HepG2 (cell line): ENCODE results near the gene FRMD4B. TPM values are rescaled to one million over a fixed set of nuclear protein-coding genes. Genes with fewer than 3 reads are reported as not detected.

Experiments
- ATAC-seq: fragments of 200-7000 bp; cut with Tn5 transposase; 3 replicates; pipeline ENCODE4 v1.9.1; 2020; ENCODE audit warnings: mild to moderate bottlenecking, moderate library complexity
- BruUV-seq: library from RNA; stranded (reverse); fragments of 400-500 nt; replicated peaks from 2 replicates; lab custom pipeline; 2021; lab: Mats Ljungman, UMichigan
- CTCF ChIA-PET: fragments of 300-600 bp; formaldehyde crosslinking; extraction: SDS; loops from one replicate; lab custom pipeline; 2021; ENCODE audit warnings: low total read pairs, inconsistent platforms, low intra/inter-chr PET ratio; lab: Yijun Ruan, JAX
- POLR2A ChIA-PET: fragments of 350-600 bp; sonication (Branson Sonifier 250); formaldehyde crosslinking; loops from one replicate; lab custom pipeline; 2020; ENCODE audit warnings: antibody characterized with exemption, inconsistent platforms; lab: Yijun Ruan, JAX
- DNase-seq: peaks from one replicate; pipeline ENCODE4 v3.0.0-alpha.2; 2015; ENCODE audit warnings: low spot score
- FAIRE-seq: peaks from 3 replicates; lab custom pipeline; 2011; peaks lifted over from hg19 to GRCh38; lab: Jason Lieb, UNC
- H2AFZ ChIP-seq: one replicate; pipeline ENCODE4 v1.6.1; 2011; ENCODE audit warnings: low read length, inconsistent platforms
- H3K27ac ChIP-seq: fragments of 300-600 bp; 3 replicates; pipeline ENCODE4 v1.8.0; 2011; ENCODE audit warnings: mixed run types, mild to moderate bottlenecking, mixed read lengths, low read length, inconsistent platforms; ENCODE audit not compliant: insufficient read depth; ENCODE audit errors: extremely low read length
- H3K27me3 ChIP-seq, 2 experiments: fragments of 200-600 bp in 1 of 2; 2 replicates in 1 of 2; 3 replicates in 1 of 2; pipeline versions ENCODE4 v1.6.0 to v1.8.0; 2011; ENCODE audit warnings: low read length in 2 of 2, mild to moderate bottlenecking in 2 of 2, moderate library complexity in 2 of 2, inconsistent platforms in 1 of 2; ENCODE audit not compliant: insufficient read depth in 2 of 2, control insufficient read depth in 1 of 2
- H3K36me3 ChIP-seq, 2 experiments: fragments of 200-600 bp in 1 of 2; replicated peaks in 1 of 2; 2 replicates in 1 of 2; 3 replicates in 1 of 2; pipeline versions ENCODE4 v1.5.1 to v1.8.0; 2011; ENCODE audit warnings: low read length in 2 of 2, inconsistent platforms in 1 of 2; ENCODE audit not compliant: insufficient read depth in 2 of 2, control insufficient read depth in 1 of 2
- H3K4me1 ChIP-seq: 2 replicates; pipeline ENCODE4 v1.5.1; 2012; ENCODE audit warnings: low read length, inconsistent platforms; ENCODE audit not compliant: insufficient read depth
- H3K4me2 ChIP-seq: 2 replicates; pipeline ENCODE4 v1.6.0; 2011; ENCODE audit warnings: low read depth, low read length, inconsistent platforms
- H3K4me3 ChIP-seq, 3 experiments: fragments of 200-600 bp in 1 of 3; sonication (generic), shearing (Covaris generic) in 1 of 3; replicated peaks in 1 of 3; 2 replicates each; pipeline ENCODE4 v1.5.1; 2011 to 2016; ENCODE audit warnings: low read length in 3 of 3, inconsistent platforms in 2 of 3, low read depth in 2 of 3, mild to moderate bottlenecking in 2 of 3, control low read depth in 1 of 3, mixed read lengths in 1 of 3; ENCODE audit not compliant: insufficient read depth in 1 of 3
- H3K79me2 ChIP-seq: one replicate; pipeline ENCODE4 v1.6.1; 2011; ENCODE audit warnings: low read length, inconsistent platforms; ENCODE audit not compliant: insufficient read depth
- H3K9ac ChIP-seq: 2 replicates; pipeline ENCODE4 v1.6.0; 2011; ENCODE audit warnings: mild to moderate bottlenecking, low read depth, low read length, inconsistent platforms; ENCODE audit not compliant: insufficient read depth
- H3K9me3 ChIP-seq: 2 replicates; pipeline ENCODE4 v1.5.1; 2012; ENCODE audit warnings: mild to moderate bottlenecking, low read length
- H4K20me1 ChIP-seq: 2 replicates; pipeline ENCODE4 v1.6.0; 2011; ENCODE audit warnings: inconsistent platforms, mild to moderate bottlenecking, low read length, moderate library complexity; ENCODE audit not compliant: insufficient read depth
- DNMT3B ChIP-seq: conservative IDR thresholded peaks from 2 replicates; pipeline ENCODE4 v1.6.1; 2016; ENCODE audit warnings: missing biosample characterization, control low read depth
- LCORL ChIP-seq, 2 experiments: fragments of 450-650 bp in 1 of 2; sonication (generic) in 1 of 2; formaldehyde crosslinking in 1 of 2; IDR thresholded peaks; 2 replicates each; pipeline versions ENCODE4 v1.5.0 to v1.6.1; 2017 to 2020; ENCODE audit warnings: antibody characterized with exemption in 1 of 2, missing genetic modification reagents in 1 of 2
- MATR3 ChIP-seq: sonication (generic); formaldehyde crosslinking; IDR thresholded peaks from 2 replicates; pipeline ENCODE4 v1.4.0; 2020; ENCODE audit warnings: missing genetic modification reagents
- MEF2D ChIP-seq: sonication (generic); formaldehyde crosslinking; IDR thresholded peaks from 2 replicates; pipeline ENCODE4 v1.5.1; 2020; ENCODE audit warnings: mild to moderate bottlenecking, missing genetic modification reagents
- MYNN ChIP-seq: sonication (generic); formaldehyde crosslinking; IDR thresholded peaks from 2 replicates; pipeline ENCODE4 v1.4.0; 2020; ENCODE audit warnings: mild to moderate bottlenecking, low read depth, missing genetic modification reagents
- NFATC3 ChIP-seq: sonication (generic); formaldehyde crosslinking; IDR thresholded peaks from 2 replicates; pipeline ENCODE4 v1.5.1; 2020; ENCODE audit warnings: mild to moderate bottlenecking, missing genetic modification reagents
- NONO ChIP-seq, 2 experiments: fragments of 450-650 bp in 1 of 2; sonication (generic) in 1 of 2; formaldehyde crosslinking in 1 of 2; IDR thresholded peaks in 1 of 2; conservative IDR thresholded peaks in 1 of 2; 2 replicates each; pipeline versions ENCODE4 v1.6.1 to v1.8.0; 2017 to 2022; ENCODE audit warnings: mild to moderate bottlenecking in 1 of 2, missing genetic modification reagents in 1 of 2, moderate library complexity in 1 of 2
- RFX5 ChIP-seq: IDR thresholded peaks from 2 replicates; pipeline ENCODE4 v1.6.1; 2011; ENCODE audit warnings: low read depth, low read length, improper control_type of control experiment
- ZFYVE20 ChIP-seq: sonication (generic); formaldehyde crosslinking; IDR thresholded peaks from 2 replicates; pipeline ENCODE4 v1.8.0; 2023; ENCODE audit warnings: low read depth, mild to moderate bottlenecking, moderate library complexity, missing genetic modification reagents, borderline replicate concordance
- WGBS: methylation state at CpG from one replicate; pipeline ENCODE4 v1.1.6; 2017; ENCODE audit warnings: low lambda C conversion rate; 5-methylcytosine and 5-hydroxymethylcytosine counted together
- in situ Hi-C: cut with HindIII; loops from 2 replicates; pipeline ENCODE4 v1.10.0; 2017; ENCODE audit warnings: low pct_unique_long_range_greater_than_20kb; ENCODE audit not compliant: extremely low pct_ligation_motif_present
- intact Hi-C: fragments of 100-400 bp; cut with micrococcal nuclease; formaldehyde crosslinking; loops from one replicate; pipeline ENCODE4 v1.10.0; 2022; ENCODE audit not compliant: unreplicated experiment
- polyA plus RNA-seq, 8 experiments: library from polyadenylated mRNA; depleted of rRNA in 3 of 8; stranded (reverse) in 7 of 8; unstranded in 1 of 8; fragments of >200 nt; fragmentation: Illumina TruSeq in 4 of 8; extraction: Trizol in 4 of 8; gene quantifications; 2 replicates each; pipeline versions ENCODE4 v1.2.1 to v1.2.3, GENCODE V29; 2011 to 2016; ENCODE audit warnings: low read depth in 4 of 8, missing spikeins in 1 of 8, mixed read lengths in 1 of 8; ENCODE audit not compliant: insufficient read depth in 1 of 8
- total RNA-seq, 5 experiments: library from RNA; depleted of rRNA; stranded (reverse); fragments of >200 nt; fragmentation: Illumina TruSeq; extraction: Trizol; gene quantifications; 2 replicates each; pipeline ENCODE4 v1.2.3, GENCODE V29; 2016; ENCODE audit warnings: low read depth in 1 of 5
- TF ChIP-seq, protein P1 (sequence below): sonication (generic); formaldehyde crosslinking; IDR thresholded peaks from 2 replicates; pipeline ENCODE4 v1.4.0; 2020; ENCODE audit warnings: missing genetic modification reagents
- TF ChIP-seq, protein P2 (sequence below): sonication (generic); formaldehyde crosslinking; IDR thresholded peaks from 2 replicates; pipeline ENCODE4 v1.5.1; 2020; ENCODE audit warnings: missing genetic modification reagents, mild to moderate bottlenecking, borderline replicate concordance

The FRMD4B gene
- total and polyA plus RNA-seq, 2 of the 13 experiments (the other 11 are each of a cell fraction or from before 2014, with no cell fraction given), result 3.0 to 3.3 TPM

DNA sequence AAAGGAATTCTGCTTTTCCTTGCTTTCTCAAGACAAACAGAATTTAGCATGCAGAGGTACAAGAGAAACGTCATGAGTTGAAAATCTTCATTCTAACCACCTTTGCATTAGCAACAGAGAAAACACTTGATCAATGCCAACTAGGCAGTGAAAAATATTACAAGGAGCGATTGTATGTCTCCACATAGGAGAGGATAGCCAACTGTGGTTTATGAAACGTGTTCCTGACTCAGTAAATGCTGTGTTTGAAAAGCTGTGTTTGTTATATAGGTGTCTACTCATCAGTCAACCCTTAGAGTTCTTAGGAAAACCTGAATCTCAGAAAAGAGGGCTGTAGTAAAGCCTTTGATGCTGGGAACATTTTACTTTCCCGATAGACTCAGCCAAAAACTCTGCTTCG lies 102.4 kb downstream of the FRMD4B start:
- no peaks in the 10 kb centered on the region for H3K4me1 ChIP-seq
- intact Hi-C loops, result no loop called here
- no peak overlapping the region for H3K4me2 ChIP-seq
- H3K9ac ChIP-seq, result no peak overlapping the region
- CTCF ChIA-PET, result no interaction called here
- TF ChIP-seq ZFYVE20 (CRISPR knock-in tag), result no peak
- TF ChIP-seq LCORL (IDR thresholded peaks at IDR 0.05), result no peak
- TF ChIP-seq LCORL (CRISPR knock-in tag; IDR thresholded peaks at IDR 0.05), result no peak
- no peak for TF ChIP-seq MATR3 (CRISPR knock-in tag)
- no peak for TF ChIP-seq DNMT3B
- TF ChIP-seq, protein P1, sequence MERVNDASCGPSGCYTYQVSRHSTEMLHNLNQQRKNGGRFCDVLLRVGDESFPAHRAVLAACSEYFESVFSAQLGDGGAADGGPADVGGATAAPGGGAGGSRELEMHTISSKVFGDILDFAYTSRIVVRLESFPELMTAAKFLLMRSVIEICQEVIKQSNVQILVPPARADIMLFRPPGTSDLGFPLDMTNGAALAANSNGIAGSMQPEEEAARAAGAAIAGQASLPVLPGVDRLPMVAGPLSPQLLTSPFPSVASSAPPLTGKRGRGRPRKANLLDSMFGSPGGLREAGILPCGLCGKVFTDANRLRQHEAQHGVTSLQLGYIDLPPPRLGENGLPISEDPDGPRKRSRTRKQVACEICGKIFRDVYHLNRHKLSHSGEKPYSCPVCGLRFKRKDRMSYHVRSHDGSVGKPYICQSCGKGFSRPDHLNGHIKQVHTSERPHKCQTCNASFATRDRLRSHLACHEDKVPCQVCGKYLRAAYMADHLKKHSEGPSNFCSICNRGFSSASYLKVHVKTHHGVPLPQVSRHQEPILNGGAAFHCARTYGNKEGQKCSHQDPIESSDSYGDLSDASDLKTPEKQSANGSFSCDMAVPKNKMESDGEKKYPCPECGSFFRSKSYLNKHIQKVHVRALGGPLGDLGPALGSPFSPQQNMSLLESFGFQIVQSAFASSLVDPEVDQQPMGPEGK (CRISPR knock-in tag), result no peak
- no peak for TF ChIP-seq RFX5
- TF ChIP-seq MYNN (CRISPR knock-in tag), result no peak
- TF ChIP-seq NFATC3 (CRISPR knock-in tag), result no peak
- TF ChIP-seq, protein P2, sequence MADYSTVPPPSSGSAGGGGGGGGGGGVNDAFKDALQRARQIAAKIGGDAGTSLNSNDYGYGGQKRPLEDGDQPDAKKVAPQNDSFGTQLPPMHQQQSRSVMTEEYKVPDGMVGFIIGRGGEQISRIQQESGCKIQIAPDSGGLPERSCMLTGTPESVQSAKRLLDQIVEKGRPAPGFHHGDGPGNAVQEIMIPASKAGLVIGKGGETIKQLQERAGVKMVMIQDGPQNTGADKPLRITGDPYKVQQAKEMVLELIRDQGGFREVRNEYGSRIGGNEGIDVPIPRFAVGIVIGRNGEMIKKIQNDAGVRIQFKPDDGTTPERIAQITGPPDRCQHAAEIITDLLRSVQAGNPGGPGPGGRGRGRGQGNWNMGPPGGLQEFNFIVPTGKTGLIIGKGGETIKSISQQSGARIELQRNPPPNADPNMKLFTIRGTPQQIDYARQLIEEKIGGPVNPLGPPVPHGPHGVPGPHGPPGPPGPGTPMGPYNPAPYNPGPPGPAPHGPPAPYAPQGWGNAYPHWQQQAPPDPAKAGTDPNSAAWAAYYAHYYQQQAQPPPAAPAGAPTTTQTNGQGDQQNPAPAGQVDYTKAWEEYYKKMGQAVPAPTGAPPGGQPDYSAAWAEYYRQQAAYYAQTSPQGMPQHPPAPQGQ (CRISPR knock-in tag), result no peak
- TF ChIP-seq NONO (IDR thresholded peaks at IDR 0.05), result no peak
- no peak for TF ChIP-seq NONO (CRISPR knock-in tag; conservative IDR thresholded peaks at IDR 0.05)
- TF ChIP-seq MEF2D (CRISPR knock-in tag), result no peak
- POLR2A ChIA-PET, result no interaction called here
- WGBS, result 17% methylated on average over 5 of the region's 5 CpGs
- no peaks in the 10 kb centered on the region for H3K79me2 ChIP-seq
- H3K27me3 ChIP-seq, result peaks cover 2 to 3% of the 10 kb centered on the region in 2 experiments; a peak in 1 of 5 replicates
- FAIRE-seq, result no peak
- in situ Hi-C loops, result no loop called here
- H3K4me3 ChIP-seq, result no peak overlapping the region
- no peak for ATAC-seq
- H4K20me1 ChIP-seq, result no peaks in the 10 kb centered on the region
- H2AFZ ChIP-seq, result no peak overlapping the region
- H3K27ac ChIP-seq, result no peak overlapping the region
- no peaks in the 10 kb centered on the region for H3K9me3 ChIP-seq
- no peak for DNase-seq
- BruUV-seq, result no TSS peak
- H3K36me3 ChIP-seq, result no peaks in the 10 kb centered on the region
